GM12878 (cell line): ENCODE results near the gene TMEM163. TPM values are rescaled to one million over a fixed set of nuclear protein-coding genes. Genes with fewer than 3 reads are reported as not detected.

Experiments
- BHLHE40 ChIP-seq, 2 experiments: fragments of 450-650 bp in 1 of 2; IDR thresholded peaks; 2 replicates each; pipeline ENCODE4 v1.6.1; 2011 to 2017; ENCODE audit warnings: low read depth in 2 of 2, borderline replicate concordance in 1 of 2, improper control_type of control experiment in 1 of 2, low read length in 1 of 2, mild to moderate bottlenecking in 1 of 2
- CBX3 ChIP-seq: fragments of 200-600 bp; sonication (generic); IDR thresholded peaks from 2 replicates; pipeline ENCODE4 v1.6.1; 2016; ENCODE audit warnings: low read depth, borderline replicate concordance
- CHD1 ChIP-seq: IDR thresholded peaks from 2 replicates; pipeline ENCODE4 v1.6.1; 2012; ENCODE audit warnings: low read depth, low read length, improper control_type of control experiment
- CHD2 ChIP-seq: IDR thresholded peaks from 2 replicates; pipeline ENCODE4 v1.6.1; 2011; ENCODE audit warnings: low read depth, low read length, improper control_type of control experiment, borderline replicate concordance
- FOXK2 ChIP-seq: fragments of 450-650 bp; IDR thresholded peaks from 2 replicates; pipeline ENCODE4 v1.6.1; 2017; ENCODE audit warnings: mild to moderate bottlenecking, moderate library complexity
- HCFC1 ChIP-seq: fragments of 150-350 bp; IDR thresholded peaks from 2 replicates; pipeline ENCODE4 v1.6.1; 2014; ENCODE audit warnings: low read length
- KDM1A ChIP-seq: fragments of 200-600 bp; sonication (generic); IDR thresholded peaks from 2 replicates; pipeline ENCODE4 v1.6.1; 2016; ENCODE audit warnings: borderline replicate concordance
- MEF2A ChIP-seq: IDR thresholded peaks from 2 replicates; pipeline ENCODE4 v1.6.1; 2011; ENCODE audit warnings: low read depth, mild to moderate bottlenecking, low read length, moderate library complexity; ENCODE audit not compliant: insufficient read depth
- MTA3 ChIP-seq: IDR thresholded peaks from 2 replicates; pipeline ENCODE4 v1.6.1; 2012; ENCODE audit warnings: low read length, inconsistent platforms, borderline replicate concordance
- NFXL1 ChIP-seq: fragments of 450-650 bp; IDR thresholded peaks from 2 replicates; pipeline ENCODE4 v1.6.1; 2017; ENCODE audit warnings: antibody characterized with exemption, mild to moderate bottlenecking, borderline replicate concordance
- NRF1 ChIP-seq: conservative IDR thresholded peaks from 2 replicates; pipeline ENCODE4 v1.6.1; 2011; ENCODE audit warnings: mild to moderate bottlenecking, low read depth, low read length, improper control_type of control experiment
- PML ChIP-seq: IDR thresholded peaks from 2 replicates; pipeline ENCODE4 v1.6.1; 2012; ENCODE audit warnings: low read length, inconsistent platforms
- RBBP5 ChIP-seq: fragments of 200-600 bp; sonication (generic); conservative IDR thresholded peaks from 2 replicates; pipeline ENCODE4 v1.6.1; 2016
- SP1 ChIP-seq: IDR thresholded peaks from one replicate; pipeline ENCODE4 v1.6.1; 2011; ENCODE audit warnings: low read depth, low read length
- SRF ChIP-seq, 2 experiments: IDR thresholded peaks; 2 replicates each; pipeline ENCODE4 v1.6.1; 2011; ENCODE audit warnings: low read depth in 2 of 2, low read length in 2 of 2, mild to moderate bottlenecking in 1 of 2, moderate library complexity in 1 of 2
- TAF1 ChIP-seq: IDR thresholded peaks from 2 replicates; pipeline ENCODE4 v1.6.1; 2011; ENCODE audit warnings: mild to moderate bottlenecking, low read depth, low read length, borderline replicate concordance
- ZBED1 ChIP-seq: IDR thresholded peaks from 2 replicates; pipeline ENCODE4 v1.6.1; 2016; ENCODE audit warnings: borderline replicate concordance
- ZSCAN29 ChIP-seq: fragments of 450-650 bp; IDR thresholded peaks from 2 replicates; pipeline ENCODE4 v1.6.1; 2017; ENCODE audit warnings: mild to moderate bottlenecking, moderate library complexity
- polyA plus RNA-seq, 11 experiments: library from polyadenylated mRNA; depleted of rRNA in 4 of 11; unstranded in 6 of 11; stranded (reverse) in 5 of 11; fragments of >200 nt; fragmentation: Nextera tagmentation in 4 of 11; fragmentation: Illumina TruSeq in 1 of 11; extraction: Ambion mirVana in 4 of 11; extraction: Trizol in 1 of 11; gene quantifications; 1 replicate in 1 of 11; 2 replicates in 10 of 11; pipeline versions ENCODE4 v1.2.1 to v1.2.3, GENCODE V29; 2011 to 2016; ENCODE audit warnings: inconsistent platforms in 2 of 11, missing spikeins in 2 of 11, low read depth in 1 of 11
- total RNA-seq, 4 experiments: library from RNA; depleted of rRNA in 3 of 4; stranded (reverse); fragments of >200 nt in 3 of 4; fragmentation: Illumina TruSeq in 1 of 4; extraction: Trizol in 1 of 4; gene quantifications; 2 replicates each; pipeline versions ENCODE4 v1.2.1 to v1.2.3, GENCODE V29; 2013 to 2021
- TF ChIP-seq, protein P1 (sequence below): fragments of 450-650 bp; conservative IDR thresholded peaks from 2 replicates; pipeline ENCODE4 v1.6.1; 2017; ENCODE audit warnings: mild to moderate bottlenecking, moderate library complexity
- TF ChIP-seq, protein P2 (sequence below): IDR thresholded peaks from 2 replicates; pipeline ENCODE4 v1.6.1; 2012; ENCODE audit warnings: low read depth, low read length, improper control_type of control experiment
- TF ChIP-seq, protein P3 (sequence below): fragments of 450-650 bp; IDR thresholded peaks from 2 replicates; pipeline ENCODE4 v1.6.1; 2016; ENCODE audit warnings: mild to moderate bottlenecking
- TF ChIP-seq, protein P4 (sequence below): fragments of 450-650 bp; IDR thresholded peaks from 2 replicates; pipeline ENCODE4 v1.6.1; 2014; ENCODE audit warnings: mild to moderate bottlenecking
- TF ChIP-seq, protein P5 (sequence below): fragments of 450-650 bp; formaldehyde crosslinking; IDR thresholded peaks from 2 replicates; pipeline ENCODE4 v1.5.0; 2022; ENCODE audit warnings: mild to moderate bottlenecking, missing genetic modification characterization
- TF ChIP-seq, protein P6 (sequence below): IDR thresholded peaks from 2 replicates; pipeline ENCODE4 v1.6.1; 2011; ENCODE audit warnings: low read depth, mild to moderate bottlenecking, low read length, moderate library complexity, borderline replicate concordance; ENCODE audit errors: extremely low read depth

The TMEM163 gene
- total and polyA plus RNA-seq, 10 of the 15 experiments (the other 5 are each of a cell fraction or from before 2014, with no cell fraction given) = 0.05 to 0.11 (median 0.07) TPM; not detected in 4

DNA sequence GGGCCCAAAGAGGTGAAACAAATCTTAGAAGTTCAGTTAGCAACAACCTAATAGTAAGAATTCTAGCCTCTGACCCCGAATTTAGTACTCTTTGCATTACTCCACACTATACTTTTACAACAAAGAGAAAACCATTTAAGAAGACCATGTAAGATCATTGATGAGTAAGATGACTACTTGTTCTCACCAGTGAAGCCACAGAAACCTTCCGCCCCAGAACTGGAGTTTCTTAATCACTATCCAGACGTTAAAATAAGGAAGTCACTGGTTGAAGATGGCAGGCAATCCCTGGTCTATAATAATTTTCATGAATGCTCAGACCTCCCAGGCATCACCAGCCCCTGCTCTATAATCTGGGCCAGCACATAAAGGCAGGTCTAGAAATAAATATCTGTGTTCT lies 95.0 kb downstream of the TMEM163 start (continued):
- TF ChIP-seq, protein P1, sequence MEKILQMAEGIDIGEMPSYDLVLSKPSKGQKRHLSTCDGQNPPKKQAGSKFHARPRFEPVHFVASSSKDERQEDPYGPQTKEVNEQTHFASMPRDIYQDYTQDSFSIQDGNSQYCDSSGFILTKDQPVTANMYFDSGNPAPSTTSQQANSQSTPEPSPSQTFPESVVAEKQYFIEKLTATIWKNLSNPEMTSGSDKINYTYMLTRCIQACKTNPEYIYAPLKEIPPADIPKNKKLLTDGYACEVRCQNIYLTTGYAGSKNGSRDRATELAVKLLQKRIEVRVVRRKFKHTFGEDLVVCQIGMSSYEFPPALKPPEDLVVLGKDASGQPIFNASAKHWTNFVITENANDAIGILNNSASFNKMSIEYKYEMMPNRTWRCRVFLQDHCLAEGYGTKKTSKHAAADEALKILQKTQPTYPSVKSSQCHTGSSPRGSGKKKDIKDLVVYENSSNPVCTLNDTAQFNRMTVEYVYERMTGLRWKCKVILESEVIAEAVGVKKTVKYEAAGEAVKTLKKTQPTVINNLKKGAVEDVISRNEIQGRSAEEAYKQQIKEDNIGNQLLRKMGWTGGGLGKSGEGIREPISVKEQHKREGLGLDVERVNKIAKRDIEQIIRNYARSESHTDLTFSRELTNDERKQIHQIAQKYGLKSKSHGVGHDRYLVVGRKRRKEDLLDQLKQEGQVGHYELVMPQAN = no peak
- TF ChIP-seq FOXK2 (no peak), ZSCAN29 (no peak), HCFC1 (no peak), BHLHE40 (IDR thresholded peaks at IDR 0.05; ENCODE audit: borderline replicate concordance in 1 of 2, low read depth in 2 of 2, low read length in 1 of 2) (no peak), SP1 (peak; percentile 7), PML (peak; percentile 54; the same call in 1 of the 2 replicates), MEF2A (peak; percentile 74; the same call in 1 of the 2 replicates), NFXL1 (no peak), ZBED1 (no peak), SRF (IDR thresholded peaks at IDR 0.05; ENCODE audit: low read depth in 2 of 2, low read length in 2 of 2) (no peak), MTA3 (peak; percentile 92; the same call in 1 of the 2 replicates), RBBP5 (no peak), KDM1A (no peak), CBX3 (no peak), NRF1 (no peak), CHD2 (no peak), TAF1 (no peak), CHD1 (no peak)
- TF ChIP-seq, protein P2, sequence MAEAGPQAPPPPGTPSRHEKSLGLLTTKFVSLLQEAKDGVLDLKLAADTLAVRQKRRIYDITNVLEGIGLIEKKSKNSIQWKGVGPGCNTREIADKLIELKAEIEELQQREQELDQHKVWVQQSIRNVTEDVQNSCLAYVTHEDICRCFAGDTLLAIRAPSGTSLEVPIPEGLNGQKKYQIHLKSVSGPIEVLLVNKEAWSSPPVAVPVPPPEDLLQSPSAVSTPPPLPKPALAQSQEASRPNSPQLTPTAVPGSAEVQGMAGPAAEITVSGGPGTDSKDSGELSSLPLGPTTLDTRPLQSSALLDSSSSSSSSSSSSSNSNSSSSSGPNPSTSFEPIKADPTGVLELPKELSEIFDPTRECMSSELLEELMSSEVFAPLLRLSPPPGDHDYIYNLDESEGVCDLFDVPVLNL = no peak
- TF ChIP-seq, protein P3, sequence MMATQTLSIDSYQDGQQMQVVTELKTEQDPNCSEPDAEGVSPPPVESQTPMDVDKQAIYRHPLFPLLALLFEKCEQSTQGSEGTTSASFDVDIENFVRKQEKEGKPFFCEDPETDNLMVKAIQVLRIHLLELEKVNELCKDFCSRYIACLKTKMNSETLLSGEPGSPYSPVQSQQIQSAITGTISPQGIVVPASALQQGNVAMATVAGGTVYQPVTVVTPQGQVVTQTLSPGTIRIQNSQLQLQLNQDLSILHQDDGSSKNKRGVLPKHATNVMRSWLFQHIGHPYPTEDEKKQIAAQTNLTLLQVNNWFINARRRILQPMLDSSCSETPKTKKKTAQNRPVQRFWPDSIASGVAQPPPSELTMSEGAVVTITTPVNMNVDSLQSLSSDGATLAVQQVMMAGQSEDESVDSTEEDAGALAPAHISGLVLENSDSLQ = no peak
- TF ChIP-seq, protein P4, sequence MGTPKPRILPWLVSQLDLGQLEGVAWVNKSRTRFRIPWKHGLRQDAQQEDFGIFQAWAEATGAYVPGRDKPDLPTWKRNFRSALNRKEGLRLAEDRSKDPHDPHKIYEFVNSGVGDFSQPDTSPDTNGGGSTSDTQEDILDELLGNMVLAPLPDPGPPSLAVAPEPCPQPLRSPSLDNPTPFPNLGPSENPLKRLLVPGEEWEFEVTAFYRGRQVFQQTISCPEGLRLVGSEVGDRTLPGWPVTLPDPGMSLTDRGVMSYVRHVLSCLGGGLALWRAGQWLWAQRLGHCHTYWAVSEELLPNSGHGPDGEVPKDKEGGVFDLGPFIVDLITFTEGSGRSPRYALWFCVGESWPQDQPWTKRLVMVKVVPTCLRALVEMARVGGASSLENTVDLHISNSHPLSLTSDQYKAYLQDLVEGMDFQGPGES = no peak
- TF ChIP-seq, protein P5, sequence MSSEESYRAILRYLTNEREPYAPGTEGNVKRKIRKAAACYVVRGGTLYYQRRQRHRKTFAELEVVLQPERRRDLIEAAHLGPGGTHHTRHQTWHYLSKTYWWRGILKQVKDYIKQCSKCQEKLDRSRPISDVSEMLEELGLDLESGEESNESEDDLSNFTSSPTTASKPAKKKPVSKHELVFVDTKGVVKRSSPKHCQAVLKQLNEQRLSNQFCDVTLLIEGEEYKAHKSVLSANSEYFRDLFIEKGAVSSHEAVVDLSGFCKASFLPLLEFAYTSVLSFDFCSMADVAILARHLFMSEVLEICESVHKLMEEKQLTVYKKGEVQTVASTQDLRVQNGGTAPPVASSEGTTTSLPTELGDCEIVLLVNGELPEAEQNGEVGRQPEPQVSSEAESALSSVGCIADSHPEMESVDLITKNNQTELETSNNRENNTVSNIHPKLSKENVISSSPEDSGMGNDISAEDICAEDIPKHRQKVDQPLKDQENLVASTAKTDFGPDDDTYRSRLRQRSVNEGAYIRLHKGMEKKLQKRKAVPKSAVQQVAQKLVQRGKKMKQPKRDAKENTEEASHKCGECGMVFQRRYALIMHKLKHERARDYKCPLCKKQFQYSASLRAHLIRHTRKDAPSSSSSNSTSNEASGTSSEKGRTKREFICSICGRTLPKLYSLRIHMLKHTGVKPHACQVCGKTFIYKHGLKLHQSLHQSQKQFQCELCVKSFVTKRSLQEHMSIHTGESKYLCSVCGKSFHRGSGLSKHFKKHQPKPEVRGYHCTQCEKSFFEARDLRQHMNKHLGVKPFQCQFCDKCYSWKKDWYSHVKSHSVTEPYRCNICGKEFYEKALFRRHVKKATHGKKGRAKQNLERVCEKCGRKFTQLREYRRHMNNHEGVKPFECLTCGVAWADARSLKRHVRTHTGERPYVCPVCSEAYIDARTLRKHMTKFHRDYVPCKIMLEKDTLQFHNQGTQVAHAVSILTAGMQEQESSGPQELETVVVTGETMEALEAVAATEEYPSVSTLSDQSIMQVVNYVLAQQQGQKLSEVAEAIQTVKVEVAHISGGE (CRISPR knock-in tag) = no peak
- TF ChIP-seq, protein P6, sequence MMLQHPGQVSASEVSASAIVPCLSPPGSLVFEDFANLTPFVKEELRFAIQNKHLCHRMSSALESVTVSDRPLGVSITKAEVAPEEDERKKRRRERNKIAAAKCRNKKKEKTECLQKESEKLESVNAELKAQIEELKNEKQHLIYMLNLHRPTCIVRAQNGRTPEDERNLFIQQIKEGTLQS = no peak
